Fibroblast of lung (primary cell): ENCODE measurements around the gene SRC. TPM values are rescaled to one million over a fixed set of nuclear protein-coding genes. Genes with fewer than 3 reads are reported as not detected.
A peak's percentile ranks its signal among the peaks of the same experiment; 100 is the strongest.

Experiments
- DNase-seq, 2 donors: peaks; one replicate each; pipeline versions ENCODE4 v3.0.0 to v3.0.0-alpha.2; 2010; ENCODE audit warnings: low read depth in 2 of 2
- H2AFZ ChIP-seq: 2 replicates; pipeline ENCODE4 v1.5.1; 2012; ENCODE audit warnings: low read length, control low read depth, inconsistent platforms
- H3K27ac ChIP-seq: 2 replicates; pipeline ENCODE4 v1.5.1; 2011; ENCODE audit warnings: low read length, control low read depth; ENCODE audit not compliant: insufficient read depth
- H3K27me3 ChIP-seq: 2 replicates; pipeline ENCODE4 v1.5.1; 2011; ENCODE audit warnings: mild to moderate bottlenecking, low read length; ENCODE audit not compliant: control insufficient read depth, insufficient read depth
- H3K36me3 ChIP-seq: 2 replicates; pipeline ENCODE4 v1.5.1; 2011; ENCODE audit warnings: low read length; ENCODE audit not compliant: control insufficient read depth, insufficient read depth
- H3K4me1 ChIP-seq: 2 replicates; pipeline ENCODE4 v1.5.1; 2011; ENCODE audit warnings: low read length; ENCODE audit not compliant: control insufficient read depth, insufficient read depth; ENCODE audit errors: extremely low read depth
- H3K4me2 ChIP-seq: 2 replicates; pipeline ENCODE4 v1.5.1; 2011; ENCODE audit warnings: low read length, control low read depth; ENCODE audit not compliant: insufficient read depth; ENCODE audit errors: extremely low read depth
- H3K4me3 ChIP-seq, 4 experiments: fragments of 200-600 bp in 1 of 4; sonication (generic) in 1 of 4; replicated peaks in 1 of 4; 2 replicates each; pipeline ENCODE4 v1.5.1; 2011 to 2016; ENCODE audit warnings: low read length in 4 of 4, low read depth in 3 of 4, mild to moderate bottlenecking in 3 of 4, control low read depth in 2 of 4, inconsistent platforms in 1 of 4, mixed read lengths in 1 of 4; ENCODE audit not compliant: insufficient read depth in 1 of 4; ENCODE audit errors: control extremely low read depth in 1 of 4
- H3K79me2 ChIP-seq: 2 replicates; pipeline ENCODE4 v1.5.1; 2012; ENCODE audit warnings: mild to moderate bottlenecking, low read length, inconsistent platforms; ENCODE audit not compliant: control insufficient read depth, insufficient read depth
- H3K9ac ChIP-seq: 2 replicates; pipeline ENCODE4 v1.5.1; 2011; ENCODE audit warnings: mild to moderate bottlenecking, low read length, control low read depth; ENCODE audit not compliant: insufficient read depth
- H3K9me3 ChIP-seq: 2 replicates; pipeline ENCODE4 v1.5.1; 2012; ENCODE audit warnings: low read depth, low read length; ENCODE audit not compliant: control insufficient read depth, insufficient read depth
- H4K20me1 ChIP-seq: 2 replicates; pipeline ENCODE4 v1.5.1; 2011; ENCODE audit warnings: low read length; ENCODE audit not compliant: control insufficient read depth, insufficient read depth; ENCODE audit errors: extremely low read depth
- CTCF ChIP-seq, 2 donors: IDR thresholded peaks in 1 of 2; conservative IDR thresholded peaks in 1 of 2; 1 replicate in 1 of 2; 2 replicates in 1 of 2; pipeline ENCODE4 v1.5.1; 2011 to 2012; ENCODE audit warnings: low read length in 2 of 2, control low read depth in 1 of 2, inconsistent platforms in 1 of 2, low read depth in 1 of 2, mild to moderate bottlenecking in 1 of 2
- EZH2 ChIP-seq: IDR thresholded peaks from 2 replicates; pipeline ENCODE4 v1.5.1; 2012; ENCODE audit warnings: low read length, control low read depth, mild to moderate bottlenecking; ENCODE audit errors: missing control alignments
- polyA plus RNA-seq, 2 donors: library from polyadenylated mRNA; depleted of rRNA in 1 of 2; stranded (reverse) in 1 of 2; unstranded in 1 of 2; fragments of >200 nt; gene quantifications; 2 replicates each; pipeline ENCODE4 v1.2.1, GENCODE V29; 2011 to 2012; ENCODE audit warnings: missing spikeins in 1 of 2
- total RNA-seq: library from RNA; depleted of rRNA; stranded (reverse); fragments of >200 nt; gene quantifications from 2 replicates; pipeline ENCODE4 v1.2.1, GENCODE V29; 2014

Gene SRC
- total and polyA plus RNA-seq, 2 donors (not counting 1 experiment from before 2014, with no cell fraction given): 17.8 to 20.3 TPM

GRCh38 chr20:37408302-37409193 is 62.6 kb downstream of the SRC start:
- H2AFZ ChIP-seq: no peak overlapping the region
- no peaks in the 10 kb centered on the region for H4K20me1 ChIP-seq
- no peak overlapping the region for H3K9ac ChIP-seq
- H3K4me2 ChIP-seq: peak overlapping the region; percentile 25
- peaks cover 29% of the 10 kb centered on the region for H3K27me3 ChIP-seq
- DNase-seq: no peak
- H3K9me3 ChIP-seq: no peaks in the 10 kb centered on the region
- peaks cover 3% of the 10 kb centered on the region for H3K36me3 ChIP-seq
- peaks cover 11% of the 10 kb centered on the region for H3K4me1 ChIP-seq
- no peak overlapping the region for H3K27ac ChIP-seq
- no peaks in the 10 kb centered on the region for H3K79me2 ChIP-seq
- TF ChIP-seq CTCF (conservative IDR thresholded peaks at IDR 0.05 in 1 of 2, IDR thresholded peaks at IDR 0.05 in 1 of 2; ENCODE audit: low read depth in 1 of 2, low read length in 2 of 2): no peak
- peak; percentile 46 for TF ChIP-seq EZH2
- H3K4me3 ChIP-seq: no peak overlapping the region

- H3K27me3 ChIP-seq: peaks cover 43% of the 10 kb centered on the region
- TF ChIP-seq CTCF (conservative IDR thresholded peaks at IDR 0.05 in 1 of 2, IDR thresholded peaks at IDR 0.05 in 1 of 2; ENCODE audit: low read depth in 1 of 2, low read length in 2 of 2) (no peak), EZH2 (no peak)
- no peak overlapping the region for H3K27ac ChIP-seq
- H3K4me2 ChIP-seq: peak overlapping the region; percentile 94
- no peak overlapping the region for H3K9ac ChIP-seq
- peak overlapping the region; percentile 89 for H2AFZ ChIP-seq
- H3K4me3 ChIP-seq: peak overlapping the region; percentile 31 to 60 (median 44)
- no peaks in the 10 kb centered on the region for H3K9me3 ChIP-seq
- no peaks in the 10 kb centered on the region for H3K79me2 ChIP-seq
- peaks cover 11% of the 10 kb centered on the region for H3K4me1 ChIP-seq
- no peaks in the 10 kb centered on the region for H4K20me1 ChIP-seq
- DNase-seq: peak in 1 of 2 donors; percentile 36
- no peaks in the 10 kb centered on the region for H3K36me3 ChIP-seq
Measured at GRCh38 chr20:37411408-37412219, 65.7 kb downstream of the SRC start.

GRCh38 chr20:37413023-37413334 is 67.0 kb downstream of the SRC start:
- no peak for DNase-seq
- H3K79me2 ChIP-seq: no peaks in the 10 kb centered on the region
- no peak overlapping the region for H3K27ac ChIP-seq
- H3K9ac ChIP-seq: no peak overlapping the region
- TF ChIP-seq CTCF (conservative IDR thresholded peaks at IDR 0.05 in 1 of 2, IDR thresholded peaks at IDR 0.05 in 1 of 2; ENCODE audit: low read depth in 1 of 2, low read length in 2 of 2) (no peak), EZH2 (no peak)
- no peaks in the 10 kb centered on the region for H3K9me3 ChIP-seq
- no peak overlapping the region for H2AFZ ChIP-seq
- H4K20me1 ChIP-seq: no peaks in the 10 kb centered on the region
- peaks cover 42% of the 10 kb centered on the region for H3K27me3 ChIP-seq
- H3K4me3 ChIP-seq: no peak overlapping the region
- no peaks in the 10 kb centered on the region for H3K36me3 ChIP-seq
- peaks cover 11% of the 10 kb centered on the region for H3K4me1 ChIP-seq
- H3K4me2 ChIP-seq: no peak overlapping the region
